Nephron progenitor cell (in vitro differentiated cells): ENCODE measurements around the gene RAVER1.
A peak's percentile ranks its signal among the peaks of the same experiment; 100 is the strongest.

Experiments
- DNase-seq: peaks from one replicate; pipeline ENCODE4 v3.0.0; 2021
- H3K27ac Mint-ChIP-seq: 2 replicates; pipeline ENCODE4 v1.8.0; 2021; ENCODE audit warnings: mild to moderate bottlenecking, moderate library complexity, mixed read lengths
- H3K27me3 Mint-ChIP-seq: 2 replicates; pipeline ENCODE4 v1.8.0; 2021; ENCODE audit warnings: mild to moderate bottlenecking, low read depth, mixed read lengths; ENCODE audit not compliant: poor library complexity
- H3K36me3 Mint-ChIP-seq: 2 replicates; pipeline ENCODE4 v1.8.0; 2021; ENCODE audit warnings: low read depth, mixed read lengths
- H3K4me1 Mint-ChIP-seq: 2 replicates; pipeline ENCODE4 v1.8.0; 2021; ENCODE audit warnings: mixed read lengths
- H3K4me3 Mint-ChIP-seq: 2 replicates; pipeline ENCODE4 v1.8.0; 2021; ENCODE audit warnings: mild to moderate bottlenecking, moderate library complexity, mixed read lengths
- H3K9me3 Mint-ChIP-seq: 2 replicates; pipeline ENCODE4 v1.8.0; 2021; ENCODE audit warnings: mild to moderate bottlenecking, moderate library complexity, mixed read lengths
- TF ChIP-seq, protein P1 (sequence below): fragments of 200-600 bp; sonication (generic); IDR thresholded peaks from 2 replicates; pipeline ENCODE4 v1.5.0; 2021; ENCODE audit warnings: antibody characterized with exemption

The RAVER1 gene

DNA sequence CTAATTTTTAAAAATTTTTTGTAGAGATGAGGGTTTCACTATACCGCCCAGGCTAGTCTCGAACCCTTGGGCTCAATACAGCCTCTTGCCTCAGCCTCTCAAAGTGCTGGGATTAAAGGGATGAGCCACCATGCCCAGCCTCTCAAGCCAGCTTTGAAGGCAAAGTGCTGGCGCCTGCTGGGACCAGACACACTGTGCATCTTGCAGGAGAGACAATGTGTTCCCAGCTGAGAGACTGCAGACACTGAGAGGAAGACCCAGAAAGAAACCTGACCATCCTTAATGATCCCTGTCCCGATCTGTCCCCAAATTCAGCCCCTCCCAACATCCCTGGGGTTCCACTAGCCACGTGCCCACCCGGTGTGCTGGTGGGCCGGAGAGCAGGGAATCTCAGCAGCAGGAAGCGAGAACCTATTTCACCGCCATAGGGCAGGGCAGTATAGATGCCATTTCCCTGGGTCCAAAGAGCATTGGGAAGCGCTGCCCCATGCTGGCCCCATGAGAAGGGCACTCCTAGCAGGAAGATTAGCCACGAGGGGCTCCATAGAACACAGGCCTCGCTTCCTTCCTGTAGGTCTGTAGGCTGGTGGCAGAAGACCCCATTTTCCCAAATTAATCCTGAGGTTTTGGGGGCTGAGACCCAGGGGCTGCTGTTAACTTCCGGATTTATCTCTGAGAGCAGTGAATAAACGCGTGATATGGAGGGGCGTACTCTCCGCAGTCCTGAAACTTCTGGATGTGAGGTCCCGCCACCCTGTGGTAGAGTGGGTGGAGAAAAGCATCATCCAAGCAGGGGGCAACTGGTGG, 968 bp downstream of the RAVER1 start:
- peak overlapping the region; percentile 97 for H3K4me3 Mint-ChIP-seq
- peaks cover 36% of the 10 kb centered on the region for H3K4me1 Mint-ChIP-seq
- peaks cover 14% of the 10 kb centered on the region for H3K36me3 Mint-ChIP-seq
- DNase-seq = no peak
- TF ChIP-seq, protein P1, sequence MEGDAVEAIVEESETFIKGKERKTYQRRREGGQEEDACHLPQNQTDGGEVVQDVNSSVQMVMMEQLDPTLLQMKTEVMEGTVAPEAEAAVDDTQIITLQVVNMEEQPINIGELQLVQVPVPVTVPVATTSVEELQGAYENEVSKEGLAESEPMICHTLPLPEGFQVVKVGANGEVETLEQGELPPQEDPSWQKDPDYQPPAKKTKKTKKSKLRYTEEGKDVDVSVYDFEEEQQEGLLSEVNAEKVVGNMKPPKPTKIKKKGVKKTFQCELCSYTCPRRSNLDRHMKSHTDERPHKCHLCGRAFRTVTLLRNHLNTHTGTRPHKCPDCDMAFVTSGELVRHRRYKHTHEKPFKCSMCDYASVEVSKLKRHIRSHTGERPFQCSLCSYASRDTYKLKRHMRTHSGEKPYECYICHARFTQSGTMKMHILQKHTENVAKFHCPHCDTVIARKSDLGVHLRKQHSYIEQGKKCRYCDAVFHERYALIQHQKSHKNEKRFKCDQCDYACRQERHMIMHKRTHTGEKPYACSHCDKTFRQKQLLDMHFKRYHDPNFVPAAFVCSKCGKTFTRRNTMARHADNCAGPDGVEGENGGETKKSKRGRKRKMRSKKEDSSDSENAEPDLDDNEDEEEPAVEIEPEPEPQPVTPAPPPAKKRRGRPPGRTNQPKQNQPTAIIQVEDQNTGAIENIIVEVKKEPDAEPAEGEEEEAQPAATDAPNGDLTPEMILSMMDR = no peak
- H3K27me3 Mint-ChIP-seq = peaks cover 3% of the 10 kb centered on the region
- H3K27ac Mint-ChIP-seq = peak overlapping the region; percentile 99
- H3K9me3 Mint-ChIP-seq = no peaks in the 10 kb centered on the region

DNA sequence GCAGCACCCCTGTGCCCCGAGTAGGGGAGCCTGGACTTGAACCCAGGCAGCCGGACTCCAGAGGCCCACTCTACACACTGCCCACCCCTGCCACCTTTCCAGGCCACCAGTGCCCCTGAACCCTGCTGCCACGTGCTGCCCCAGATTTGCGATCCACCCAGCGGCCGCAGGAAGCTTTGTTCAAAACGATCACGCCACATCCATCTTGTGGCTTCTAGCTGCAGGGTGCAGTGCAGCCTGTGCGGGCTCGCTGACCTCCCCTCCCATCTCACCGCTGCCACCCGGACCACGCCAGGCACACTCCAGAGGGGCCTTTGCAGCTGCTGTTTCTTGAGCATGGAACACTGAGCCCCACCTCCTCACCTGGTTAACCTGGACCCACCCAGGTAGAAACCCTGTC, 3.8 kb downstream of the RAVER1 start:
- H3K27me3 Mint-ChIP-seq = no peaks in the 10 kb centered on the region
- H3K9me3 Mint-ChIP-seq = no peaks in the 10 kb centered on the region
- TF ChIP-seq, protein P1 = no peak
- no peak for DNase-seq
- H3K27ac Mint-ChIP-seq = no peak overlapping the region
- H3K36me3 Mint-ChIP-seq = peaks cover 21% of the 10 kb centered on the region
- H3K4me1 Mint-ChIP-seq = peaks cover 31% of the 10 kb centered on the region
- no peak overlapping the region for H3K4me3 Mint-ChIP-seq

DNA sequence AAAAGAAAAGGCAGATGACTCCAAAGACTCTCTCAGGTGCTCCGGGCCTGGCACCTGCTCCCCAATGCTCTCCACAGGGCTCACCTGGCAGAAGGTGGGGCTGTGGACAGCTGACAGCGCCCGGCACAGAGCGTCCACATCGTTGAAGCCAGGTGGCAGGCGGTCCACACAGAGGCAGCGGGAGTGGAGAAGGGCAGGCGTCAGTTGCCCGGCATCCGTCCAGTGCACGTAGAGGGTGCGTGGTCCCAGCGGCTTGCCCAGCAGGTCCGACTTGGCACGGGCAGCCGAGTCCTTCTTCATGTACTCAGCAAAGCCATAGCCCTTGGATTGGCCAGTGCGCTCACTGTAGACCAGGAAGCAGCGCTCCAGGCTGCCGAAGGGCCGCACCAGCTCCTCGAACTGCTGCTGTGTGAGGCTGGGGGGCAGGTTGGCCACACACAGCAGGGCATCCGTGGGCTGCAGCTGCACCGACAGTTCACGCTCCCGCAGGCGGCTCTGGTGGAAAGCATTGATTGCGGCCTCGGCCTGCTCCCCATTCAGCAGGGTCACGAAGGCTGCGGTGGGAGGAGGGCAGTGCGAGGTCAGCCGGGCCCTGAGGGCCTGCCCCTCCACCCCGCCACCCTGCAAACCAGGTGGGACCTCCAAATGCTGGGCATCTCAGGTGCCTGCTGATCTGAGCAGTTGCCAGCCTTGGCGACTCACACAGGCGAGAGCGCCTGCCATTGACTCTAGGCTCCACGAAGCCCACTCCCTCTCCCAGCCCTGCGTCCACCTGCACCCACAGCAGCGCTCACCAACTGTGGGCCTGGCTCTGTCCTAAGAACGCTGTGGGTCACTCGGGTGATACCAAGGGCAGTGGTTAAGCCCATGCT, 4.5 kb downstream of the RAVER1 start:
- no peaks in the 10 kb centered on the region for H3K9me3 Mint-ChIP-seq
- no peaks in the 10 kb centered on the region for H3K27me3 Mint-ChIP-seq
- no peak for DNase-seq
- H3K36me3 Mint-ChIP-seq = peaks cover 21% of the 10 kb centered on the region
- H3K4me1 Mint-ChIP-seq = peaks cover 23% of the 10 kb centered on the region
- H3K4me3 Mint-ChIP-seq = no peak overlapping the region
- TF ChIP-seq, protein P1 = no peak
- no peak overlapping the region for H3K27ac Mint-ChIP-seq

DNA sequence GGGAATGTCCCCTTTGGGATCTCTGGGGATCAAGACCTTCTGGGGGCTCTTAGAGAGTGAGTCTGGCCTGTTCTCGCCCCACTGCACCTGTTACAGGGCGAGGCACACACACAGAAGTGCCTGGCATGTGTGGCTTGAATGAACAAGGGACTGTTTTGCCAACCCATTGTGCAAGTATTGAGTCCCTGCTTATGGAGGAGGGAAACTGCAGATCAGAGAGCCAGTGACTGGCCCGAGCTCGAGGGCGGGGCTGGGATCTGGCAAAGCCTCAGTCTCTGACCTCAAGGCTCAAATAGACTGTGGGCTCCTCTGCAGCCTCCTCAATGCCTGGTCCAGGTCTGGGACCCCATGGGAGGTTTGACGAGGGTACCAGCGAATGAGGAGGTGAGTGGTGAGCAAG, 5.5 kb downstream of the RAVER1 start:
- TF ChIP-seq, protein P1 = no peak
- H3K4me3 Mint-ChIP-seq = no peak overlapping the region
- peak overlapping the region; percentile 32 for H3K27ac Mint-ChIP-seq
- H3K4me1 Mint-ChIP-seq = peaks cover 16% of the 10 kb centered on the region
- H3K27me3 Mint-ChIP-seq = no peaks in the 10 kb centered on the region
- DNase-seq = no peak
- no peaks in the 10 kb centered on the region for H3K9me3 Mint-ChIP-seq
- H3K36me3 Mint-ChIP-seq = peaks cover 21% of the 10 kb centered on the region

DNA sequence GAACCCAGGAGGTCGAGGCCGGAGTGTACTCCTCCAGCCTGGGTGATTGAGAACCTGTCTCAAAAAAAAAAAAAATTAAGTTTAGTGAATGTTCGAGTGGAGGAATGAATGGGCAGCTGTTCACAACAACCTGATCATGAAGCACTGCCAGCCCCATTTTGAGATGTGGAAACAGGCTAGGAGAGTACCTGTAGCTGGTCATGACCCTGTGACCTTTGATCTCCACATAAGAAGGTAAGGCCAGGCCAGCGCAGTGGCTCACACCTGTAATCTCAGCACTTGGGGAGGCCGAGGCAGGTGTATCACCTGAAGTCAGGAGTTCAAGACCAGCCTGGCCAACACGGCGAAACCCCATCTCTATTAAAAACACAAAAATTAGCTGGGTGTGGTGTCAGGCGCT, 7.6 kb downstream of the RAVER1 start:
- Mint-ChIP-seq H3K4me3 (no peak overlapping the region), H3K9me3 (no peaks in the 10 kb centered on the region), H3K27me3 (no peaks in the 10 kb centered on the region), H3K36me3 (peaks cover 27% of the 10 kb centered on the region), H3K4me1 (peaks cover 4% of the 10 kb centered on the region), H3K27ac (no peak overlapping the region)
- TF ChIP-seq, protein P1 = no peak
- no peak for DNase-seq
